SJSA1 (cell line): Measurements from ENCODE around the gene TXNDC16. TPM values are rescaled to one million over a fixed set of nuclear protein-coding genes. Genes with fewer than 3 reads are reported as not detected.
"Not testable (repeated sequence)": the region's sequence is repeated elsewhere in the genome, so short reads cannot be mapped to it uniquely, and the experiment has no call there.

Experiments used
- DNase-seq, 2 experiments: peaks; one replicate each; pipeline ENCODE4 v3.0.0-alpha.2; 2015 to 2020; ENCODE audit warnings: low spot score in 2 of 2, low read depth in 1 of 2
- H3K27ac ChIP-seq: fragments of 250-450 bp; sonication (Bioruptor Pico); 2 replicates; pipeline ENCODE4 v1.5.1; 2020; ENCODE audit warnings: mild to moderate bottlenecking, moderate library complexity
- H3K27me3 ChIP-seq: fragments of 250-450 bp; sonication (Bioruptor Pico); replicated peaks from 2 replicates; pipeline ENCODE4 v1.5.1; 2020; ENCODE audit warnings: mild to moderate bottlenecking, moderate library complexity
- H3K36me3 ChIP-seq: fragments of 250-450 bp; sonication (Bioruptor Pico); 2 replicates; pipeline ENCODE4 v1.5.1; 2020; ENCODE audit warnings: mild to moderate bottlenecking
- H3K4me1 ChIP-seq: fragments of 250-450 bp; sonication (Bioruptor Pico); replicated peaks from 2 replicates; pipeline ENCODE4 v1.6.1; 2021; ENCODE audit warnings: mild to moderate bottlenecking
- H3K4me3 ChIP-seq: fragments of 250-450 bp; sonication (Bioruptor Pico); 2 replicates; pipeline ENCODE4 v1.5.1; 2020; ENCODE audit warnings: mild to moderate bottlenecking
- H3K9me3 ChIP-seq: fragments of 250-450 bp; sonication (Bioruptor Pico); replicated peaks from 2 replicates; pipeline ENCODE4 v1.5.1; 2020; ENCODE audit warnings: mild to moderate bottlenecking
- total RNA-seq: library from RNA; depleted of rRNA; stranded (reverse); fragments of >200 nt; shearing (Covaris generic); gene quantifications from 2 replicates; pipeline ENCODE4 v1.2.3, GENCODE V29; 2014; rRNA removed

The TXNDC16 gene
- total RNA-seq: 7.6 and 7.7 TPM in 2 replicates

- Histone ChIP-seq H3K4me3 (peak within 1 kb of the TSS; percentile 59), H3K36me3 (no peaks in the 10 kb centered on the region), H3K27me3 (no peaks in the 10 kb centered on the region), H3K27ac (peak within 1 kb of the TSS; percentile 17; the same call in 1 of the 2 replicates), H3K9me3 (no peaks in the 10 kb centered on the region), H3K4me1 (peaks cover 9% of the 10 kb centered on the region)
- peak; percentile 96 to 99 for DNase-seq
Measured at GRCh38 chr14:52552063-52552988, at the start of gene TXNDC16, which contains the start of gene GPR137C. TSS of gene TXNDC16 (minus strand) at chr14:52552505. CDS start at chr14:52543557, 8,948 bp downstream. TSS of gene GPR137C (plus strand) at chr14:52552836. CDS start at chr14:52553148, 312 bp downstream.

- Histone ChIP-seq H3K36me3 (no peaks in the 10 kb centered on the region), H3K27ac (no peak overlapping the region), H3K4me3 (no peak overlapping the region), H3K4me1 (no peaks in the 10 kb centered on the region), H3K9me3 (no peaks in the 10 kb centered on the region), H3K27me3 (no peaks in the 10 kb centered on the region)
- no peak for DNase-seq
Measured at GRCh38 chr14:52599974-52600373, 47.7 kb upstream of the TXNDC16 start.

GRCh38 chr14:52598568-52598967, 46.3 kb upstream of the TXNDC16 start:
- H3K27me3 ChIP-seq: no peaks in the 10 kb centered on the region
- no peak overlapping the region for H3K27ac ChIP-seq
- no peak for DNase-seq
- H3K4me1 ChIP-seq: no peaks in the 10 kb centered on the region
- no peaks in the 10 kb centered on the region for H3K36me3 ChIP-seq
- no peak overlapping the region for H3K4me3 ChIP-seq
- no peaks in the 10 kb centered on the region for H3K9me3 ChIP-seq

GRCh38 chr14:52596861-52597260, 44.6 kb upstream of the TXNDC16 start:
- H3K27ac ChIP-seq: no peak overlapping the region
- no peaks in the 10 kb centered on the region for H3K4me1 ChIP-seq
- H3K4me3 ChIP-seq: no peak overlapping the region
- no peaks in the 10 kb centered on the region for H3K27me3 ChIP-seq
- DNase-seq: no peak
- H3K36me3 ChIP-seq: no peaks in the 10 kb centered on the region
- no peaks in the 10 kb centered on the region for H3K9me3 ChIP-seq

- Histone ChIP-seq H3K9me3 (no peaks in the 10 kb centered on the region), H3K27me3 (no peaks in the 10 kb centered on the region), H3K4me1 (no peaks in the 10 kb centered on the region), H3K4me3 (no peak overlapping the region), H3K27ac (no peak overlapping the region), H3K36me3 (no peaks in the 10 kb centered on the region)
- DNase-seq: no peak
Measured at GRCh38 chr14:52596320-52596719, 44.0 kb upstream of the TXNDC16 start.

GRCh38 chr14:52590318-52590717, 38.0 kb upstream of the TXNDC16 start:
- no peaks in the 10 kb centered on the region for H3K36me3 ChIP-seq
- H3K4me1 ChIP-seq: no peaks in the 10 kb centered on the region
- no peak for DNase-seq
- H3K27me3 ChIP-seq: no peaks in the 10 kb centered on the region
- H3K9me3 ChIP-seq: no peaks in the 10 kb centered on the region
- H3K4me3 ChIP-seq: no peak overlapping the region
- no peak overlapping the region for H3K27ac ChIP-seq

- no peaks in the 10 kb centered on the region for H3K9me3 ChIP-seq
- no peak overlapping the region for H3K27ac ChIP-seq
- no peak for DNase-seq
- H3K27me3 ChIP-seq: no peaks in the 10 kb centered on the region
- H3K4me3 ChIP-seq: no peak overlapping the region
- H3K36me3 ChIP-seq: no peaks in the 10 kb centered on the region
- no peaks in the 10 kb centered on the region for H3K4me1 ChIP-seq
Measured at GRCh38 chr14:52589646-52590045, 37.3 kb upstream of the TXNDC16 start.

GRCh38 chr14:52583544-52583943, 31.2 kb upstream of the TXNDC16 start:
- no peaks in the 10 kb centered on the region for H3K9me3 ChIP-seq
- H3K4me3 ChIP-seq: no peak overlapping the region
- no peak for DNase-seq
- H3K27me3 ChIP-seq: no peaks in the 10 kb centered on the region
- H3K27ac ChIP-seq: no peak overlapping the region
- no peaks in the 10 kb centered on the region for H3K4me1 ChIP-seq
- no peaks in the 10 kb centered on the region for H3K36me3 ChIP-seq

- H3K9me3 ChIP-seq: no peaks in the 10 kb centered on the region; the same call in 1 of the 2 replicates
- no peak overlapping the region for H3K27ac ChIP-seq
- no peaks in the 10 kb centered on the region for H3K4me1 ChIP-seq
- no peaks in the 10 kb centered on the region for H3K36me3 ChIP-seq
- no peaks in the 10 kb centered on the region for H3K27me3 ChIP-seq
- DNase-seq: no peak
- no peak overlapping the region for H3K4me3 ChIP-seq
Measured at GRCh38 chr14:52575858-52576257, 23.6 kb upstream of the TXNDC16 start.

- not testable (repeated sequence) for H3K4me1 ChIP-seq, H3K27ac ChIP-seq, DNase-seq, H3K4me3 ChIP-seq, H3K9me3 ChIP-seq, H3K36me3 ChIP-seq, H3K27me3 ChIP-seq
Measured at GRCh38 chr14:52568454-52568853, 16.1 kb upstream of the TXNDC16 start.

- no peaks in the 10 kb centered on the region for H3K36me3 ChIP-seq
- peaks cover 8% of the 10 kb centered on the region for H3K4me1 ChIP-seq
- no peaks in the 10 kb centered on the region for H3K9me3 ChIP-seq
- H3K27me3 ChIP-seq: no peaks in the 10 kb centered on the region
- H3K27ac ChIP-seq: no peak overlapping the region
- H3K4me3 ChIP-seq: no peak overlapping the region
- DNase-seq: peak in 1 of 2 experiments; percentile 19
Measured at GRCh38 chr14:52563120-52563519, 10.8 kb upstream of the TXNDC16 start.

GRCh38 chr14:52558688-52559087, 6.4 kb upstream of the TXNDC16 start:
- H3K4me1 ChIP-seq: peaks cover 15% of the 10 kb centered on the region
- no peak overlapping the region for H3K4me3 ChIP-seq
- no peaks in the 10 kb centered on the region for H3K36me3 ChIP-seq
- DNase-seq: no peak
- no peak overlapping the region for H3K27ac ChIP-seq
- H3K9me3 ChIP-seq: no peaks in the 10 kb centered on the region
- H3K27me3 ChIP-seq: no peaks in the 10 kb centered on the region

GRCh38 chr14:52553671-52554575, 1.6 kb upstream of the TXNDC16 start:
- peak overlapping the region; percentile 17; the same call in 1 of the 2 replicates for H3K27ac ChIP-seq

More at GRCh38 chr14:52553671-52554575, 1.6 kb upstream of the TXNDC16 start:
- Histone ChIP-seq H3K4me3 (peak overlapping the region; percentile 59), H3K36me3 (no peaks in the 10 kb centered on the region), H3K4me1 (peaks cover 9% of the 10 kb centered on the region), H3K9me3 (no peaks in the 10 kb centered on the region), H3K27me3 (no peaks in the 10 kb centered on the region)
- DNase-seq: peak; percentile 62 to 88
